Breast epithelium (tissue), 4 donors: Measurements from ENCODE around the gene PLD1. TPM values are rescaled to one million over a fixed set of nuclear protein-coding genes. Genes with fewer than 3 reads are reported as not detected.

ENCODE experiments used
- DNase-seq, 2 donors: peaks; one replicate each; pipeline ENCODE4 v3.0.0-alpha.2; 2019; ENCODE audit warnings: low spot score in 2 of 2
- H3K27ac ChIP-seq, 2 donors: fragments of 200-600 bp; sonication (generic) in 1 of 2; one replicate each; pipeline ENCODE4 v1.5.1; 2016 to 2019; ENCODE audit warnings: mild to moderate bottlenecking in 1 of 2
- H3K27me3 ChIP-seq, 2 donors: fragments of 200-600 bp; sonication (generic) in 1 of 2; one replicate each; pipeline versions ENCODE4 v1.5.1 to v1.6.0; 2017 to 2019; ENCODE audit warnings: control low read depth in 1 of 2, mild to moderate bottlenecking in 1 of 2
- H3K36me3 ChIP-seq: fragments of 200-600 bp; one replicate; pipeline ENCODE4 v1.5.1; 2019
- H3K4me1 ChIP-seq, 2 donors: fragments of 200-600 bp; sonication (generic); one replicate each; pipeline ENCODE4 v1.5.1; 2016 to 2019; ENCODE audit warnings: control low read depth in 1 of 2
- H3K4me3 ChIP-seq, 3 donors: fragments of 200-600 bp; sonication (generic); 1 replicate in 2 of 3; 2 replicates in 1 of 3; pipeline ENCODE4 v1.5.1; 2016 to 2019; ENCODE audit warnings: mild to moderate bottlenecking in 3 of 3, moderate library complexity in 2 of 3
- H3K9me3 ChIP-seq, 2 donors: fragments of 200-600 bp; sonication (generic) in 1 of 2; one replicate each; pipeline ENCODE4 v1.5.1; 2016 to 2019; ENCODE audit warnings: control low read depth in 1 of 2
- CTCF ChIP-seq, 3 donors: fragments of 450-650 bp; IDR thresholded peaks; one replicate each; pipeline ENCODE4 v1.5.1; 2016 to 2017; ENCODE audit warnings: antibody characterized with exemption in 3 of 3, mild to moderate bottlenecking in 3 of 3, moderate library complexity in 3 of 3
- POLR2A ChIP-seq: fragments of 450-650 bp; IDR thresholded peaks from one replicate; pipeline ENCODE4 v1.6.1; 2016; ENCODE audit warnings: antibody characterized with exemption, mild to moderate bottlenecking, moderate library complexity
- POLR2AphosphoS5 ChIP-seq, 3 donors: sonication (generic); formaldehyde crosslinking; IDR thresholded peaks; one replicate each; pipeline ENCODE4 v1.6.1; 2017; ENCODE audit warnings: antibody characterized with exemption in 3 of 3
- intact Hi-C: fragments of 100-400 bp; cut with DNase I; formaldehyde crosslinking; loops from one replicate; pipeline ENCODE4 v1.15.1; 2023; ENCODE audit warnings: low total_unique reads
- total RNA-seq, 3 donors: library from RNA; depleted of rRNA; stranded (reverse); fragments of >200 nt; gene quantifications; one replicate each; pipeline ENCODE4 v1.1.0, GENCODE V29; 2016

Gene PLD1
- total RNA-seq, 3 donors from 2014 or later, result 21.1 to 36.9 (median 24.9) TPM

GRCh38 chr3:171837698-171838097, 27.4 kb upstream of the PLD1 start:
- Histone ChIP-seq H3K9me3 (no peaks in the 10 kb centered on the region), H3K27ac (peak overlapping the region; percentile 74 to 79), H3K4me3 (no peak overlapping the region), H3K4me1 (no peaks in the 10 kb centered on the region), H3K36me3 (no peaks in the 10 kb centered on the region), H3K27me3 (no peaks in the 10 kb centered on the region)
- no peak for DNase-seq
- TF ChIP-seq POLR2AphosphoS5 (IDR thresholded peaks at IDR 0.05), result no peak
- no peak for TF ChIP-seq POLR2A
- no peak for TF ChIP-seq CTCF (IDR thresholded peaks at IDR 0.05)
- intact Hi-C loops, result no loop called here

- Histone ChIP-seq H3K4me3 (no peak overlapping the region), H3K4me1 (no peaks in the 10 kb centered on the region), H3K9me3 (no peaks in the 10 kb centered on the region), H3K27me3 (no peaks in the 10 kb centered on the region), H3K36me3 (no peaks in the 10 kb centered on the region), H3K27ac (no peak overlapping the region)
- no peak for DNase-seq
- TF ChIP-seq POLR2A, result no peak
- no peak for TF ChIP-seq POLR2AphosphoS5 (IDR thresholded peaks at IDR 0.05)
- no peak for TF ChIP-seq CTCF (IDR thresholded peaks at IDR 0.05)
- intact Hi-C loops, result no loop called here
Measured at GRCh38 chr3:171836855-171837254, 26.6 kb upstream of the PLD1 start.

DNA sequence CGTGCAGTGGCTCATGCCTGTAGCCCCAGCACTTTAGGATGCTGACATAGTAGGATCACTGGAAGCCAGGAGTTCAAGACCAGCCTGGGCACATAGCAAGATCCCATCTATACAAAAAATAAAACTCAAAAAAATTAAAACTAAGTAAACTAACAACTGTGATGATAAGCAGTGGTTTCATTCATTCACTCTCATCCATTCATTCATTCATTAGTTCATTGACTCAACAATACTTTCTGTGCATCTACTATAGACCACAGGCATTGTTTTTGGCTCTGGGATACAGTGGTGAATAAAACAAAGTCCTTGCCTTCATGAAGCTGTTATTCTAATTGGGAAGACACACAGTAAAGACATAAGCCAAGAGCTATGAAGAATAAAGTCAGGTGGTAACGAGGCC, 25.3 kb upstream of the PLD1 start:
- Histone ChIP-seq H3K27ac (peak overlapping the region in 1 of 2 donors; percentile 14), H3K4me3 (no peak overlapping the region), H3K36me3 (no peaks in the 10 kb centered on the region), H3K4me1 (no peaks in the 10 kb centered on the region), H3K27me3 (no peaks in the 10 kb centered on the region), H3K9me3 (no peaks in the 10 kb centered on the region)
- no peak for DNase-seq
- intact Hi-C loops, result no loop called here
- TF ChIP-seq CTCF (IDR thresholded peaks at IDR 0.05) (no peak), POLR2AphosphoS5 (IDR thresholded peaks at IDR 0.05) (no peak), POLR2A (no peak)

- H3K27me3 ChIP-seq, result no peaks in the 10 kb centered on the region
- H3K27ac ChIP-seq, result peak overlapping the region in 1 of 2 donors; percentile 14
- H3K4me1 ChIP-seq, result peaks cover 0 to under 1% of the 10 kb centered on the region in 2 donors
- TF ChIP-seq CTCF (IDR thresholded peaks at IDR 0.05), result no peak
- no peak for TF ChIP-seq POLR2A
- no peak for TF ChIP-seq POLR2AphosphoS5 (IDR thresholded peaks at IDR 0.05)
- no peak for DNase-seq
- no peaks in the 10 kb centered on the region for H3K36me3 ChIP-seq
- no peaks in the 10 kb centered on the region for H3K9me3 ChIP-seq
- intact Hi-C loops, result no loop called here
- H3K4me3 ChIP-seq, result no peak overlapping the region
Measured at GRCh38 chr3:171835116-171835515, 24.8 kb upstream of the PLD1 start.

DNA sequence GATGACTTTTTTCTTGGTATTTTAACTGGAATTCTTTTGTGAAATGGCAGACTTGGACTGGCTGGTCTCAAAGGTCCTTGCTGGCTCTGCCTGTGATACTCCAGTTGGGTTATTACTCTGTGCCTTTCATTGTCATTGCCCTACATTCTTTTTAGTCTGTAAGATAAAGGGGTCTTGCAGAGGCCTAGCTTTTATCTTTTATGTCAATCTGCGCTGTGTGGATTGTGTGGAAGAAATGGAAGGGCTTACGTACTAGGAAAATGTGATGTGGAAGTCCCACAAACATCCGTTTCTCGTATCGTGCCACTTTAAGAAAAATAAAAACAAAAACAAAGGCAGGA, 24.1 kb upstream of the PLD1 start:
- Histone ChIP-seq H3K4me3 (no peak overlapping the region), H3K36me3 (no peaks in the 10 kb centered on the region), H3K9me3 (no peaks in the 10 kb centered on the region), H3K27me3 (no peaks in the 10 kb centered on the region), H3K27ac (peak overlapping the region in 1 of 2 donors; percentile 48), H3K4me1 (peaks cover 0 to 5% of the 10 kb centered on the region in 2 donors)
- TF ChIP-seq POLR2AphosphoS5 (IDR thresholded peaks at IDR 0.05) (no peak), POLR2A (no peak), CTCF (IDR thresholded peaks at IDR 0.05) (no peak)
- intact Hi-C loops, result no loop called here
- no peak for DNase-seq
